Ovary (tissue), 9 donors: ENCODE data around the gene GNG7. TPM values are rescaled to one million over a fixed set of nuclear protein-coding genes. Genes with fewer than 3 reads are reported as not detected.
"Not testable (repeated sequence)": the region's sequence is repeated elsewhere in the genome, so short reads cannot be mapped to it uniquely, and the experiment has no call there.

ENCODE experiments used
- DNase-seq, 5 donors: peaks; one replicate each; pipeline ENCODE4 v3.0.0-alpha.2; 2019 to 2020
- H3K27ac ChIP-seq, 2 donors: fragments of 200-600 bp; one replicate each; pipeline versions ENCODE4 v1.5.1 to v1.8.0; 2019 to 2022
- H3K27me3 ChIP-seq: fragments of 200-600 bp; one replicate; pipeline ENCODE4 v1.8.0; 2022
- H3K36me3 ChIP-seq: fragments of 200-600 bp; sonication (generic); one replicate; pipeline ENCODE4 v1.5.1; 2019
- H3K4me1 ChIP-seq: one replicate; pipeline ENCODE4 v1.8.1; 2013; ENCODE audit warnings: mild to moderate bottlenecking, moderate library complexity; ENCODE audit not compliant: insufficient read depth
- H3K4me3 ChIP-seq: fragments of 200-600 bp; sonication (generic); one replicate; pipeline ENCODE4 v1.5.1; 2017
- H3K9me3 ChIP-seq, 2 donors: fragments of 200-600 bp in 1 of 2; sonication (generic) in 1 of 2; one replicate each; pipeline versions ENCODE4 v1.5.1 to v1.8.1; 2013 to 2019; ENCODE audit warnings: mild to moderate bottlenecking in 1 of 2, moderate library complexity in 1 of 2
- EP300 ChIP-seq: sonication (generic); formaldehyde crosslinking; IDR thresholded peaks from one replicate; pipeline ENCODE4 v1.6.1; 2017; ENCODE audit warnings: antibody characterized with exemption
- POLR2A ChIP-seq: fragments of 450-650 bp; IDR thresholded peaks from one replicate; pipeline ENCODE4 v1.6.1; 2017; ENCODE audit warnings: antibody characterized with exemption, mild to moderate bottlenecking, moderate library complexity
- WGBS, 3 donors: extraction: QIAGEN DNeasy Blood & Tissue Kit in 1 of 3; methylation state at CpG; one replicate each; pipeline versions ENCODE4 v1.1.5 to v1.1.7; 2013 to 2017; 5-methylcytosine and 5-hydroxymethylcytosine counted together
- intact Hi-C, 4 donors: fragments of 100-400 bp; cut with DNase I; formaldehyde crosslinking; loops; one replicate each; pipeline versions ENCODE4 v1.11.0 to v1.15.1; 2022 to 2023
- polyA plus RNA-seq, 2 donors: library from polyadenylated mRNA; stranded (reverse); fragments of 200-250 nt in 1 of 2; fragments of 350-450 nt in 1 of 2; fragmentation: Illumina TruSeq in 1 of 2; extraction: RNeasy Lipid Tissue Mini Kit (QIAGEN cat#74804) in 1 of 2; gene quantifications; one replicate each; pipeline ENCODE4 v1.2.3, GENCODE V29; 2013 to 2014
- total RNA-seq, 7 donors: library from RNA; depleted of rRNA in 2 of 7; stranded (reverse); fragments of >200 nt in 2 of 7; fragmentation: NEBNext Ultra II Directional in 3 of 7; extraction: Animal tissue kit (Norgen Biotek cat#: 25700) in 3 of 7; gene quantifications; one replicate each; pipeline versions ENCODE4 v1.1.0 to v1.2.4, GENCODE V29; 2016 to 2023
- TF ChIP-seq, protein P1 (sequence below), 3 donors: fragments of 450-650 bp in 2 of 3; fragments of 200-600 bp in 1 of 3; IDR thresholded peaks; one replicate each; pipeline versions ENCODE4 v1.5.1 to v1.8.0; 2016 to 2022; ENCODE audit warnings: antibody characterized with exemption in 3 of 3, mild to moderate bottlenecking in 1 of 3
- donor health status: DM: no; HTN: no; CAD: no; lungs with moderate emphysema.
- donor health status: DM: no; HTN: no; CAD: no.
- donor health status: Bipolar disorder and iron deficiency.
- donor health status: DM: yes; HTN: yes; CAD: no.
- donor health status: DM: no; HTN: no; CAD: no.
- donor health status: DM: yes; HTN: yes; CAD: no.

Gene GNG7
- total and polyA plus RNA-seq, 9 donors = 4.1 to 36.3 (median 15.1) TPM

DNA sequence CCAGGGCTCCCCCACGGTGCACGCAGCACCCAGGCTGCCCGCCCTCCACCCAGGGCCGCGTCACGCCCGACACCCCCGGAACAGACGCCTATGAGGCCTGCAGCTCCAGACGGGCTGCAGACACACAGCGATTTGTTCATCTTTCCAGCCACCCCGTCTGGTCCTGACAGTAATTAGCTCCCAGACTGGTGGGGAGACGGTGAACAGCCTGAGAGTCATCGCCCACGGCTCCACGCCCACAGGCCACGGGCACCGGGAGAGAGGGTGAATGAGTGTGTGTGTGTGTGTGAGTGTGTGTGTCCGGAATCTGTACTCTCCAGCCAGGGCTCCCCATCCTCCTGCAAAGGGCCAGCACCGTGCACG lies 208.4 kb downstream of the GNG7 start:
- Histone ChIP-seq H3K27ac (no peak overlapping the region), H3K9me3 (no peaks in the 10 kb centered on the region), H3K36me3 (no peaks in the 10 kb centered on the region), H3K27me3 (no peaks in the 10 kb centered on the region), H3K4me1 (peaks cover 11% of the 10 kb centered on the region), H3K4me3 (no peak overlapping the region)
- 17 to 27% (median 20%) methylated on average over 18 to 21 of the region's 21 CpGs for WGBS, 3 donors
- TF ChIP-seq EP300 (no peak), POLR2A (no peak)
- TF ChIP-seq, protein P1, sequence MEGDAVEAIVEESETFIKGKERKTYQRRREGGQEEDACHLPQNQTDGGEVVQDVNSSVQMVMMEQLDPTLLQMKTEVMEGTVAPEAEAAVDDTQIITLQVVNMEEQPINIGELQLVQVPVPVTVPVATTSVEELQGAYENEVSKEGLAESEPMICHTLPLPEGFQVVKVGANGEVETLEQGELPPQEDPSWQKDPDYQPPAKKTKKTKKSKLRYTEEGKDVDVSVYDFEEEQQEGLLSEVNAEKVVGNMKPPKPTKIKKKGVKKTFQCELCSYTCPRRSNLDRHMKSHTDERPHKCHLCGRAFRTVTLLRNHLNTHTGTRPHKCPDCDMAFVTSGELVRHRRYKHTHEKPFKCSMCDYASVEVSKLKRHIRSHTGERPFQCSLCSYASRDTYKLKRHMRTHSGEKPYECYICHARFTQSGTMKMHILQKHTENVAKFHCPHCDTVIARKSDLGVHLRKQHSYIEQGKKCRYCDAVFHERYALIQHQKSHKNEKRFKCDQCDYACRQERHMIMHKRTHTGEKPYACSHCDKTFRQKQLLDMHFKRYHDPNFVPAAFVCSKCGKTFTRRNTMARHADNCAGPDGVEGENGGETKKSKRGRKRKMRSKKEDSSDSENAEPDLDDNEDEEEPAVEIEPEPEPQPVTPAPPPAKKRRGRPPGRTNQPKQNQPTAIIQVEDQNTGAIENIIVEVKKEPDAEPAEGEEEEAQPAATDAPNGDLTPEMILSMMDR (IDR thresholded peaks at IDR 0.05) = no peak
- intact Hi-C loops = loop anchor here in 2 of 4 donors (5.0 to 10.0 kb wide), 2 partner anchors 51 to 83 kb away; no protein-coding TSS in a partner anchor
- DNase-seq = no peak

DNA sequence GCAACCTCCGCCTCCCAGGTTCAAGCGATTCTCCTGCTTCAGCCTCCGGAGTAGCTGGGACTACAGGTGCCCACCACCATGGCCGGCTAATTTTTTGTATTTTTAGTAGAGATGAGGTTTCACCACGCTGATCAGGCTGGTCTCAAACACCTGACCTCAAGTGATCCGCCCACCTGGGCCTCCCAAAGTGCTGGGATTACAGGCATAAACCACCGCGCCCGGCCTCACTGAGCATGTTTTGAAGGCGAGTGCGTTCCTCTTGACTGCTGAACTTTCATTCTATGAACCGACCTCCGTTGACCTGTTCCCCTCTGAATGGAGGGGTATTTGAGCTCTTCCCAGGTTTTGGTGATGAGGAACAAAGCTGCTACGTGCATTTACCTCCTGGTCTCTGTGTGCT lies 209.0 kb downstream of the GNG7 start:
- not testable (repeated sequence) for H3K27me3 ChIP-seq, H3K4me3 ChIP-seq, H3K36me3 ChIP-seq, H3K27ac ChIP-seq, H3K9me3 ChIP-seq, DNase-seq
- WGBS, 3 donors = 83 to 86% (median 84%) methylated on average over 14 of the region's 14 CpGs
- intact Hi-C loops = loop anchor here in 2 of 4 donors (5.0 to 10.0 kb wide), 2 partner anchors 51 to 84 kb away; no protein-coding TSS in a partner anchor
- peaks cover 15% of the 10 kb centered on the region for H3K4me1 ChIP-seq

DNA sequence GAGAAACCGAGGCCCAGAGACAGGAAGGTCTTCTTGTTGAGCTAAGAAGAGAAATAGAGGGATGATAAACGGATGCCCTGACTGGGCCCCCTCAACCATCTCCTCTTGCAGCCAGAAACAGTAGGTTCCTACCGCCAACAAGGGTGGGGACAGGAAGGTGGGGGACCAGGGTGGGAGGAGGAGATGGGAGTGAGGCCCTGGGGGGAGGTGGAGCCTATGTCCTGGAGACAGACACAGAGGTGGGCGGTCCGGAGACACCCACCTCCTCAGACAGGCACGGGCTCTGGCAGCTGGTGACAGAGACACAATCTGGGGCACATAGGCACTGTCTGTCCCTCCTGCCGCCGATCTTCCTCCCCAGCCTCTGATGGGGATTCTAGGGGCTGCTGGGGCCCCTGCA lies 209.6 kb downstream of the GNG7 start:
- TF ChIP-seq POLR2A (no peak), EP300 (no peak)
- TF ChIP-seq, protein P1 (IDR thresholded peaks at IDR 0.05) = no peak
- 81 to 86% (median 84%) methylated on average over 8 of the region's 8 CpGs for WGBS, 3 donors
- H3K27me3 ChIP-seq = no peaks in the 10 kb centered on the region
- intact Hi-C loops = loop anchor here in 2 of 4 donors (5.0 to 10.0 kb wide), 2 partner anchors 52 to 84 kb away; no protein-coding TSS in a partner anchor
- H3K4me3 ChIP-seq = no peak overlapping the region
- no peaks in the 10 kb centered on the region for H3K9me3 ChIP-seq
- no peak for DNase-seq
- H3K27ac ChIP-seq = no peak overlapping the region
- H3K36me3 ChIP-seq = no peaks in the 10 kb centered on the region
- H3K4me1 ChIP-seq = peaks cover 19% of the 10 kb centered on the region

DNA sequence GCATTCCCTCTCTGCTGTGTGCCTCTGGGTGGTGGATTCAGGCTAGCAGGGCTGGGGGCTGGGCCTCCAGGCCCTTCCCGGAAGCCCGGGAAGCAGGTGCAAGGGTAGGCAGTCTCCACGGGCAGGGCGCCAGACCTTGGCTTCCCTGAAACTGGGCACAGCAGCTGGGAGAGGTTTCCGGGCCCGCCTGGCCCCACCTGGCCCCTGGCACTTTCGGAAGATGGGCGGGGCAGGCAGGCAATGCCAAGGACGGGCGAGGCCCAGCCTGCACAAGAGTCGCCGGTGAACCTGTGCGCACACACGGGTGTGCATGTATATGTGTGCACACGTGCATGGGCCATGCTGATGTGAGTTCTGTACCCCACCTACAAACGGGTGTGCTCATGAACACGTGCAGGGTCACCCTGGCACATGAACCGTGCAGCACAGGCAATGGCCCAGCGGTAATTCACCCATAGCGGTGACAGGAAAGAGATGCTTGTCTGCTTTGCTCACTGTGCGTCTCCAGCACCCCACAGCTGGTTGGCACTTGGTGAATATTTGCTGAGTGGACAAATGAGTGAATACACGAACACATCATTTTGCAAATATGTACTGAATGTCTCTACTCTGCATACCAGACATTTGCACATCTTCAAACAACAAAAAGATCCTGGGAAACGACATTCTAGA lies 211.2 kb downstream of the GNG7 start:
- TF ChIP-seq POLR2A = no peak
- TF ChIP-seq, protein P1 (IDR thresholded peaks at IDR 0.05) = no peak
- Histone ChIP-seq H3K4me3 (no peak overlapping the region), H3K36me3 (no peaks in the 10 kb centered on the region), H3K27ac (no peak overlapping the region), H3K27me3 (no peaks in the 10 kb centered on the region), H3K4me1 (peaks cover 21% of the 10 kb centered on the region), H3K9me3 (no peaks in the 10 kb centered on the region)
- intact Hi-C loops = loop anchor here in 2 of 4 donors (5.0 to 10.0 kb wide), 2 partner anchors 54 to 86 kb away; no protein-coding TSS in a partner anchor
- no peak for DNase-seq
- WGBS, 3 donors = 53 to 61% (median 54%) methylated on average over 23 of the region's 23 CpGs

DNA sequence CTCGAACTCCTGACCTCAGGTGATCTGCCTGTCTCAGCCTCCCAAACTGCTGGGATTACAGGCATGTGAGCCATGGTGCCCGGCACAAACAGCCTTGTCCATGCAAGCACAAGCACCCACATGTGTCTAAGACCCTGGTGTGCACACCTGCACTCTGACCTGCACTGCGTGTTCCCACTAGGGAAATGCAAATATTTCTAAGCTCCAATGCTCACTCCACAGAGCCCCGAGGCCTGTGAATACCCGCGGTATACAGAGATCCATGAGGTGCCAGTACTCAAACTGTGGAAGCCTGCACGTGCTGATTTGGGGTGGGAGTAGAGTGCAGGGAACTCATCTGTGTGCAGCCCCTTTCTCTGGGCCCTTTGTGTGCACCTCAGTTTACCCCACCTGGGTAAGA lies 211.8 kb downstream of the GNG7 start:
- Histone ChIP-seq H3K4me1 (peaks cover 16% of the 10 kb centered on the region), H3K4me3 (no peak overlapping the region), H3K27me3 (no peaks in the 10 kb centered on the region), H3K9me3 (no peaks in the 10 kb centered on the region), H3K36me3 (no peaks in the 10 kb centered on the region), H3K27ac (no peak overlapping the region)
- no peak for TF ChIP-seq POLR2A
- TF ChIP-seq, protein P1 (IDR thresholded peaks at IDR 0.05) = no peak
- no peak for TF ChIP-seq EP300
- intact Hi-C loops = loop anchor here in 2 of 4 donors (5.0 to 10.0 kb wide), 2 partner anchors 54 to 87 kb away; no protein-coding TSS in a partner anchor
- 64 to 72% (median 71%) methylated on average over 6 to 7 of the region's 7 CpGs for WGBS, 3 donors
- DNase-seq = no peak
